ENCODE measurements around the gene SLC35D2. TPM values are rescaled to one million over a fixed set of nuclear protein-coding genes. Genes with fewer than 3 reads are reported as not detected.

Gene SLC35D2
- total RNA-seq, 1 experiment from 2014 or later, result 19.0 TPM

GRCh38 chr9:96391021-96391765 is 7.7 kb upstream of the SLC35D2 start:
- Histone ChIP-seq H4K5ac (ENCODE audit: insufficient read length, low read depth, low read length) (no peak overlapping the region), H3K79me2 (ENCODE audit: insufficient read depth, low read length) (no peaks in the 10 kb centered on the region), H3K27ac (ENCODE audit: insufficient read length, low read depth, low read length) (no peak overlapping the region), H2BK5ac (ENCODE audit: insufficient read length, low read length) (no peak overlapping the region), H2BK120ac (ENCODE audit: low read depth, low read length, poor library complexity, severe bottlenecking) (no peak overlapping the region), H2BK20ac (ENCODE audit: low read depth, low read length, poor library complexity, severe bottlenecking) (no peak overlapping the region), H3K4ac (ENCODE audit: low read depth, low read length) (no peak overlapping the region), H3K18ac (ENCODE audit: insufficient read length, low read depth, low read length) (no peak overlapping the region), H3K79me1 (ENCODE audit: insufficient read depth, low read depth, low read length, poor library complexity, severe bottlenecking) (no peaks in the 10 kb centered on the region), H3K56ac (ENCODE audit: insufficient read length, low read depth, low read length) (no peak overlapping the region), H2BK15ac (ENCODE audit: low read depth, low read length) (no peak overlapping the region), H3K4me1 (ENCODE audit: insufficient read depth, low read length) (peaks cover 6% of the 10 kb centered on the region), H4K8ac (replicated peaks; ENCODE audit: insufficient read length, low read depth, low read length) (no peak overlapping the region), H3K9ac (ENCODE audit: extremely low read depth, insufficient read length, low read length) (no peak overlapping the region), H2AK5ac (ENCODE audit: insufficient read length, low read length) (no peak overlapping the region), H2AFZ (ENCODE audit: low read length) (no peak overlapping the region), H4K20me1 (ENCODE audit: control insufficient read depth, insufficient read depth, insufficient read length) (no peaks in the 10 kb centered on the region), H3K23ac (ENCODE audit: insufficient read length, low read depth, low read length) (no peak overlapping the region), H3K14ac (ENCODE audit: insufficient read depth, low read length) (no peak overlapping the region), H3K9me3 (ENCODE audit: control insufficient read depth, low read depth, low read length) (no peaks in the 10 kb centered on the region), H3K27me3 (ENCODE audit: insufficient read depth, low read length) (no peaks in the 10 kb centered on the region), H3K23me2 (ENCODE audit: insufficient read length, low read depth, low read length, poor library complexity, severe bottlenecking) (peaks cover 6% of the 10 kb centered on the region), H4K91ac (ENCODE audit: insufficient read length, low read depth, low read length) (no peak overlapping the region), H2BK12ac (ENCODE audit: insufficient read length, low read depth, low read length) (no peak overlapping the region), H3K4me2 (ENCODE audit: insufficient read depth, insufficient read length, low read length) (no peak overlapping the region), H3T11ph (ENCODE audit: low read length) (no peak overlapping the region)
- H3K4me1 Mint-ChIP-seq, result peaks cover 13 to 20% of the 10 kb centered on the region in 2 experiments
- peaks cover 21 to 62% (median 46%) of the 10 kb centered on the region in 3 experiments for H3K36me3 Mint-ChIP-seq (ENCODE audit: insufficient read depth in 1 of 3, low read depth in 3 of 3)
- no peak overlapping the region for H3K27ac Mint-ChIP-seq
- DNase-seq, result no peak
- WGBS (ENCODE audit: extremely low coverage, insufficient read length, low lambda C conversion rate), result no CpG with 5 or more reads among the region's 5 CpGs
- no peaks in the 10 kb centered on the region for H3K9me3 Mint-ChIP-seq
- H3K4me3 Mint-ChIP-seq, result no peak overlapping the region
- no peaks in the 10 kb centered on the region for H3K27me3 Mint-ChIP-seq (ENCODE audit: low read depth)
- no peak for TF ChIP-seq CTCF (conservative IDR thresholded peaks at IDR 0.05)
